Activated T-cell treated with anti-CD3 and anti-CD28 coated beads for 24 hours (primary cell): ENCODE measurements around the gene BAD.

ENCODE experiments used
- DNase-seq: peaks from one replicate; pipeline ENCODE4 v3.0.0-alpha.2; 2020; ENCODE audit warnings: low read depth

The BAD gene

DNA sequence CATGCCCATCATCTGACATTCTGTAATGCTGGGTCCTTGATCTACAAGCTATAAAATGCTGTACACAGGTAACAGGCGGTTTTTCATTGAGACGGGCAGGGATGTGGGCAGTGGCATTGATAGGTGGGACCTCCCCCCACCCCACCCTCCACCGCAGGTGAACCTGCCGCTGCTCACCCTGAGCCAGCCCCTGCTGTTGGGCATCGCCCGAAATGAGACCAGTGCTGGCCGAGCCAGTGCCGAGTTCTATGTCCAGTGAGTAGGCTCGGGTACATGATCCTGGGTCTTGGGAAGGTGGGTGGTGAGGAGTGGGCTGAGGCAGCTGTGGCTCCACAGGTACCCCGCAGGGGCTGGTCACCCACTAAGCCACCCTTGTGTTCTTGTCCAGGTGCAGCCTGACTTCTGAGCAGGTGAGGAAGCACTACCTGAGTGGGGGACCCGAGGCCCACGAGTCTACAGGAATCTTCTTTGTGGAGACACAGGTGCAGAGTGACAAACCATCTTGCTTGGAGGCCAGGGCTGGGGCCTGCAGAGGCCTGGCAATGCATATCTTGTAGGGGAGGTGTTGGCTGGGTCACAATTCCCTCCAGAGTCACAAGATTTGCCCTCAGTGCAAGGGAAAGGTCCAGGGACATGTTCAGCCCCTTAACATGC is 55.2 kb downstream of the BAD start:
- DNase-seq, result no peak

DNA sequence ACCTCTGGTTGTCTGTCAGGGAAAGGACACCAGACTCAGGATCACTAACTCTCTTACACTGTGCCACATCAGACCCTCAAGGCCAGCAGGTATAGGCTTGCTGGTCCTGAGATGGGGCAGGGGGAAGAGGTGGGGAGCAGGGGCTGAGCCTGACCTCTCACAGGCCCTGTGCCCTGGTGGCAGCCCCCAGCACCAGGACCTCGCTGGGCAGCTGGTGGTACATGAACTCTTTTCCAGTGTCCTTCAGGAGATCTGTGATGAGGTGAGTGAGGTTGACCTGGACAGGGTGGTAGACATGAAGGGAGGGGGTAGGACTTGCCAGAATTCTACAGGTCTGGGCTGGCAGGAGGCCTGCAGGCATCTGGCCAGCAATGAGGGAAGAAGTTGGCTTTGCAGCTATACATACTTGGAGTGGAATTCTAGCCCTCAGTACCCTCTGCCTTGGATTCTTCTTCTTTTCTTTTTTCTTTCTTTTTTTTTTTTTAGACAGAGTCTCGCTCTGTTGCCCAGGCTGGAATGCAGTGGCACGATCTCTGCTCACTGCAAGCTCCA is 57.0 kb downstream of the BAD start:
- DNase-seq, result no peak

DNA sequence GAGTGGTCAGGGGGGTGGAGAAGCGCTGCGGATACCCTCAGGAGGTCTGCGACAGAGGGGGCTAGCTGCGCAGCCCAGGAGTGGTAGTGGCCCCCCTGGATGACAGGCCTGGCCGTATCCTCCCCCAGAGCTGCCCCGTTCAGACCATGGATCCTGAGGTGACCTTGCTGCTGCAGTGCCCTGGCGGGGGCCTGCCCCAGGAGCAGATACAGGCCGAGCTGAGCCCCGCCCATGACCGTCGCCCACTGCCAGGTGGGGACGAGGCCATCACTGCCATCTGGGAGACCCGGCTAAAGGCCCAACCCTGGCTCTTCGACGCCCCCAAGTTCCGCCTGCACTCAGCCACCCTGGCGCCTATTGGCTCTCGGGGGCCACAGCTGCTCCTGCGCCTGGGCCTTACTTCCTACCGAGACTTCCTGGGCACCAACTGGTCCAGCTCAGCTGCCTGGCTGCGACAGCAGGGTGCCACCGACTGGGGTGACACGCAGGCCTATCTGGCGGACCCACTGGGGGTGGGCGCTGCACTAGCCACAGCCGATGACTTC is 57.9 kb downstream of the BAD start:
- no peak for DNase-seq

DNA sequence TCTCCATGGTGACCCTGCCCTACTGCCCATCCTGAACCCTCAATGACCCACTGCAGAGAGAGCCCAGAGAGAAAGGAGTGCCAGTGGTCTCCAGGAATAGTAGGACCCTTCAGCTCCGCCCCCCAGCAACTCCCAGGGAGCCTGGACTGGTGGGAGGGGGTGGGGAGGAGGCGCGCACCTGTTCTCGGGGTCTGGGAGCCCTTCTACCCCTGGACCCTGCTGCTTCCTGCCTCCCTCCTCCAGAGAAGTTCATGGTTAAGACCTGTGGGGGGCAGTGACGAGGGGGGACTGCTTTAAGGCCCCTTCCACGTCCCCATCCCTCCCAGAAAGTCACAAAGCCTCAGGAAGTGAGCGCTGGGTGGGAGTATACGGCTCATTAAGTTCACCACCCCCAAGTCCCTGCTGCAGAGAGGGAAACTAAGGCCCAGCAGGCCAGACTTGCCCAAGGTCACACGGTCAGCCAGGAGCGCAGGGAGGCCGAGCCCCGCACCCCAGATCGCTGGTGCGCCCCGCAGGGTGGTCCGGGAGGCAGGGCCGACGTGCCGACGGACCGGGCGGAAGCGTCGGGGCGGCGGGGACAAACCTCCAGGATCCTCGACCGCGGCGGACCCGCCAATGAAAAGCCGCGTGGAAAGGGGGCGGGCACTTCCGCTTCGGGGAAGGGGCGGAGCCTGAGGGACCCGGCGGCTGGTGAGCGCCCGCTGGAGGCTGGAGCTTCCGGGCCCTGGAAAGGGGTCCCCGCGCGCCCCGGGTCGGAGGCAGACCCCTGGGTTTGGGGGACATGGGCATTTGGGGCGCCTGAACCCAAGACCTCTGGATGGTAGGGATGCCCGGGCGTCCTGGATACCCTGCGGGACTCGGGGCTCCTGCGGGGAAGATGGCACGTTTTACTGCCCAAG is 58.6 kb downstream of the BAD start, which contains the start of the genes NUDT22 and TRPT1:
Gene NUDT22, plus strand, starts transcription at position 667 of the 899 bp plus-strand sequence. CDS start 379 bp downstream, outside the sequence.
Gene TRPT1, minus strand, starts transcription at position 579 of the 899 bp plus-strand sequence. Its CDS starts 326 bp downstream, at position 253.
- peak; percentile 94 for DNase-seq

DNA sequence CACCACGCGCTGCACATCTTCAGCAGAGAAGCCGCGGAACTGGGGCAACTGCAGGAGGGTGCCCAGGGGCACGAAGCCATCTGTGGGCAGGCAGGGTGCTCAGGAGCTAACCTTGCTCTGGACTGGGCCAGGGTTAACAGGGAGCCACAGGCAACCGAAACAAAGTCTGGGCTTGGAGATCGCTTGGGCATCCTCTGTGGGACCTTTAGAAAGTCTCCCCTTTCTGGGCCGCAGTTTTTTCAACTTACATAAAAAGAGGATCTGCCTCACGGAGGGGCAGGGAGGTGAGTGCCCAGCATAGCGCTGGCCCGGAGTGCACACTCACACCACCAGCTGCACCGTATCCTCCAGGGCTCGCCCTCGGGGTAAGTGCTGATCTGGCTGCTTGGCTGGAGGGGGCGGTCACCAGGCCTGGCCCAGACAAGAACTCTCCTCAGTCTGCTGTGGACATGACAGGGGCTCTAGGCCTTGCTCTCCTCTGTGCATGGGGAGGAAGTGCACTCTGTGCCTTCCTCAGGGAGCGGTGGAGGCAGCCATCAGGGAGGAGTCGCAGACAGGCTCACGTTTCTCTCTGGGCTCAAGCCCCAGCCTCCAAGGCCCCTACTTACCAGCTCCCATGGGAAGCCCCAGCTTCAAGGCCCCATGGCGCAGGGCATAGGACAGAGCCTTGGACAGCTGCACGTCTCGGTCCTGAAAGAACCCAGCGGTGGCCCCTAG is 59.4 kb downstream of the BAD start:
- no peak for DNase-seq

DNA sequence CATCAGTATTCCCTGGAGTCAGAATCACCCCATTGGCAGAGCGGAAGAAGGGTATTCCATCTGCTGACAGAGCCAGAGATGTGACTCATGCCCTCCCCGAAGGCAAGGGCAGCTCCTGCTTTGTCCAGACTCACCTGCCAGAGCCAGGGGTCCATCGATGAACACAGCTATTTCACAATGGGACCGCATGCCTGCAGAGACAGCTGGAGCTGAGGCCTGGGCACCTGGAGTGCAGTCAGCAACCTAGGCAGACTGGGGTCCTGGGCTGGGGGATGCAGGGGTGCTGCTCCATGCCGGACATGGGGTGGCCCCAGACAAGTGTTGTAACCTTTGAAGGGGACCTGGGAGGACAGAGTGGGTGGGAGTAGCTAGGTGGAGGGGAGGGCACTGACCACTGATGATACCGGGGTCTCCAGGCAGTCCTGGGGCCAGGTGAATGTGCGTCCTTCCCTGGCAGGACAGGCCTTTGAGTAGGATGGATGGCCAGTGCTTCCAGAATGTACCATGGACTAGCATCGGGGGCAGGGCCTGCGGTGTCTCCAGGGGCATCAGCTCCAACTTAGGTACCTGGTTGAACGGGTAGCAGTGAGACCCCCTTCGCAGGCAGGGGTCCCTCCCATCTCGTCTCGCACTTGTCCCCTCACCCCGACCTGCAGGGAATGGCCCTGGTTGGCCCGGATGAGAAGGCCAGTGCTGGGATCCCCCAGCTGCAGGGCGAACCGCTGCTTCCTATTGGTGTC is 60.1 kb downstream of the BAD start:
- no peak for DNase-seq

DNA sequence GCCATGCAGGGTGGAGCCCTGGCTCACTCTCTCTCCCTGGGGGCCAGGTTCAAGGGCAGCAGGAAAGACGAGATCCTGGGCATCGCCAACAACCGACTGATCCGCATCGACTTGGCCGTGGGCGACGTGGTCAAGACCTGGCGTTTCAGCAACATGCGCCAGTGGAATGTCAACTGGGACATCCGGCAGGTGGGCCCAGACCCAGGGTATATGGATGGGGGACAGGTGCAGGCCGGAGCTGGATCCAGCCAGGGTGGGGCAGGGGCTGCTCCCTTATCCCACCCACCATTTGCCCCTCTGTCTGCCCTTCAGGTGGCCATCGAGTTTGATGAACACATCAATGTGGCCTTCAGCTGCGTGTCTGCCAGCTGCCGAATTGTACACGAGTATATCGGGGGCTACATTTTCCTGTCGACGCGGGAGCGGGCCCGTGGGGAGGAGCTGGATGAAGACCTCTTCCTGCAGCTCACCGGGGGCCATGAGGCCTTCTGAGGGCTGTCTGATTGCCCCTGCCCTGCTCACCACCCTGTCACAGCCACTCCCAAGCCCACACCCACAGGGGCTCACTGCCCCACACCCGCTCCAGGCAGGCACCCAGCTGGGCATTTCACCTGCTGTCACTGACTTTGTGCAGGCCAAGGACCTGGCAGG is 61.3 kb downstream of the BAD start:
- DNase-seq, result no peak

DNA sequence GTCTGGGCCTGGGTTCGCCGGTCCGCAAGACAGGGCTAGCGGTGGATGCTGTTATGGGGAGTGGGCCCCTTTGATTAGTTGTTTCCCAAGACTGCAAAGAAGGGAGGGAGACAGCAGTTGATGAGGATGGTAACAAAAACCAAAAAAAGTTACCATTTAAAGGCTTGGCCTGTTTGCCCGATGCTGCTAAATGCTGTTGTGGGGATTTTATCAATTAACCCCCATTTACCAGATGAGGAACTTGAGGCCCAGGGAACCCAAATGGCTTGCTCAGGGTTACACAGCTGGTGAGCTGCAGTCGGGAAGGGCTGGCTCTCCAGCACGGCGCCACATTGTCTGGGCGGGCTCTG is 61.8 kb downstream of the BAD start:
- no peak for DNase-seq

DNA sequence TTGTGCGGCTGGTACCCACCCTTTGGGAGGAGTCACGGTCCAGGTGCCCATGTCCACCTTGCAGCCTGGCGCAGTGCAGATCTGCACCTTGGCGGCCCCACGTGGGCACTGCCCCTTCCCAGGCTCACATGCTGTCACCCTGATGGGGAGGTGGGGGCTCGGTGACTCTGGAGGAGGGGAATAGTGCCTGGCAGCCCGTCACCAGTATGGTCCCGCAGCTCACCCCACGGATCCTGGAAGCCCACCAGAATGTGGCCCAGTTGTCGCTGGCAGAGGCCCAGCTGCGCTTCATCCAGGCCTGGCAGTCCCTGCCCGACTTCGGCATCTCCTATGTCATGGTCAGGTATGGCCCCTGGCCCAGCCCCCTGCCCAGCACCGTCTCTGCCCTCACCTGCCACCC is 63.7 kb downstream of the BAD start:
- no peak for DNase-seq

DNA sequence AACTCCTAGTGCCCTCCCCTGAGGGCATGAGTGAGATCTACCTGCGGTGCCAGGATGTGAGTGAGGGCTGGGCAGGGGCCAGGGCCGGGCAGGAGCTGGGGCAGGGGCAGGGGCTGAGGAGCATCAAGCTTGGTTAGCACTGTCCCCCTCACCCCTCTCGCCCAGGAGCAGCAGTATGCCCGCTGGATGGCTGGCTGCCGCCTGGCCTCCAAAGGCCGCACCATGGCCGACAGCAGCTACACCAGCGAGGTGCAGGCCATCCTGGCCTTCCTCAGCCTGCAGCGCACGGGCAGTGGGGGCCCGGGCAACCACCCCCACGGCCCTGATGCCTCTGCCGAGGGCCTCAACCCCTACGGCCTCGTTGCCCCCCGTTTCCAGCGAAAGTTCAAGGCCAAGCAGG is 64.2 kb downstream of the BAD start:
- no peak for DNase-seq
